M059J (cell line): Measurements from ENCODE around the gene INSYN1. TPM values are rescaled to one million over a fixed set of nuclear protein-coding genes. Genes with fewer than 3 reads are reported as not detected.

Source experiments
- DNase-seq: peaks from one replicate; pipeline ENCODE4 v3.0.0-alpha.2; 2012; ENCODE audit warnings: low read depth
- total RNA-seq: library from RNA; depleted of rRNA; stranded (reverse); fragments of >200 nt; shearing (Covaris generic); gene quantifications from 2 replicates; pipeline ENCODE4 v1.2.3, GENCODE V29; 2014

Gene INSYN1
- total RNA-seq, 1 experiment from 2014 or later: 0.39 TPM

DNA sequence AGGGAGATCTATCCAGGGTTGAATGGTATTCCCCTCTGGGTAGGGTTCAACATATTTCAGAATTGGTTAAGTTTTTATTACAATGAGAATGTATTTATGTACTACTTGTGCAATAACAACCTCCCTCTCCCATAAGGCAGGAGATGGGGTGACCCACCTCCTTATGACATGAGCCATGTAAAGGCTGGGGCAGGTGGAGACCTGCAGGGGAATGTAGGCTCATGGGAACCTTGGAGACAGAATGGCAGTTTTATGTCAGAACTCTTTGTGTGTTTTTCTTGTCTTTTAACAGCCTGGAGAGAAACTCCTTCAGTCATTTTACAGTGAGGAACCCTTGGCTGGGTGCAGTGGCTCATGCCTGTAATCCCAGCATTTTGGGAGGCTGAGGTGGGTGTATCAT lies 24.6 kb upstream of the INSYN1 start:
- DNase-seq: no peak

DNA sequence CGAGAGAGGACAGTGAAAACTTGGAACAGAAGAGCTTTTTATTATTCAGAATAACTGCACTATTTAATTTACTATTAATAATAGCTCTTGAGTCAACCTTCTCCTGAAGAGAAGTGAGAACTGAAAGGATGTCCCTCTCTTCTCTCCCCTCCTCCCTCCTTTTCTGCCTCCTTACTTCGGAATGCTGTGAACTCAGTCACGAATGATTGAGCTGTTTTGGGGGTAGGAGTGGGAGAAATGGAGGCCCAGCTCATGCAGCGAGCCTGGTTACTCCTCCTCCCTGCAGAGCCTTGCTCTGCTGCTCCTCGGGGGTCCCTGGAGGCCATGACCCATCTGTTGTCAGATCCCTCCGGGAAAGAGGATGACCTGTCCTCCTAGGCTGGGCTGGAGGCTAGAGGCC lies 20.3 kb upstream of the INSYN1 start:
- no peak for DNase-seq

DNA sequence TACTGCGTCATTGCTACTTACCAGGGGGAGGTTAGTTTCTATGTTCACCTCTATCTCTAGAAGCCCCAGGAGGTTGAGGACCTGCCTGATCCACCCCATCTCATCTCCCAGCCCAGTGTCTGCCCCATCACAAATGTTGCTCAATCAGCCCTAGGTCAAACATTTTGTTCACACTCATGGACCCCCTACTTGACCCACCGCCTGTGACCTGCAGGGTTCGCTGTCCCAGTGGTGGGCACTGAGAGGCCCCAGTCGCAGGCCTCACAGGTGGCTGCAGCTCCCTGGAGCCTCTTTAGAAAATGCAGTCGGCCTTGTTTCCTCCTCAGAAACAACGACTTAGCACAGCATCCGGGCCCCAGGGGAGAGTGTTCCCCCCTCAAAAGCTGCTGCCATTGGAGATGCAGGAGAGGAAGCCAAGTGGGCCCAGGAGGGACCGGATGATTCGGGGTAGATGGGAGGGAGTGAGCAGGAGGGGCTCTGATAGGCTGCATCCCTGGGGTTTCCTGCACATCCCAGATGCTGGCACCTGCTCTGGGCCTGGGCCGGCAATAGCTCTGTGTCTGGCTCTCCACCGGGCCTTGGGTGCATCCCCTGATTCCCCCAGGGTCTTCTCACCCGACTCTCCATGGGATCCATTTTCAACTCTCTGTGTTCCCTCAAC lies 18.4 kb upstream of the INSYN1 start:
- no peak for DNase-seq

DNA sequence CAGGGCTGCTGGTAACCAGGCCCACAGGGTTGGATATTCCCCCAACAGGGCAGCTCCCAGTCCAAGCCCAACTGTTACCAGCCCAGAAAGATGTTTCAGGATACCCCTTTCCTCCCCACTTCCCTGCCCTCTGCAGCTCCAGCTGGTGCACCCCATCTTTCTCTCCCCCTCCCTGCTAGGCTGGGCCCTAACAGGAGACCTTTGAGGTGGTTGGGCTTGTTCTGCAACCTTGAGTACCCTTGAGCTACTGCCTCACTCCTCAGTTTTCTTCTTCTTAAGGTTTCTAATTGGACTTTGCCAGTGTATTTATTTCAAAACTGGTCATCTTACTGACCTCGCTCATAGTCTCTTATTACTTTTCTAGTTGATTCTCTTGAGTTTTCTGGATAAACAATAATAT lies 16.9 kb upstream of the INSYN1 start:
- DNase-seq: no peak

DNA sequence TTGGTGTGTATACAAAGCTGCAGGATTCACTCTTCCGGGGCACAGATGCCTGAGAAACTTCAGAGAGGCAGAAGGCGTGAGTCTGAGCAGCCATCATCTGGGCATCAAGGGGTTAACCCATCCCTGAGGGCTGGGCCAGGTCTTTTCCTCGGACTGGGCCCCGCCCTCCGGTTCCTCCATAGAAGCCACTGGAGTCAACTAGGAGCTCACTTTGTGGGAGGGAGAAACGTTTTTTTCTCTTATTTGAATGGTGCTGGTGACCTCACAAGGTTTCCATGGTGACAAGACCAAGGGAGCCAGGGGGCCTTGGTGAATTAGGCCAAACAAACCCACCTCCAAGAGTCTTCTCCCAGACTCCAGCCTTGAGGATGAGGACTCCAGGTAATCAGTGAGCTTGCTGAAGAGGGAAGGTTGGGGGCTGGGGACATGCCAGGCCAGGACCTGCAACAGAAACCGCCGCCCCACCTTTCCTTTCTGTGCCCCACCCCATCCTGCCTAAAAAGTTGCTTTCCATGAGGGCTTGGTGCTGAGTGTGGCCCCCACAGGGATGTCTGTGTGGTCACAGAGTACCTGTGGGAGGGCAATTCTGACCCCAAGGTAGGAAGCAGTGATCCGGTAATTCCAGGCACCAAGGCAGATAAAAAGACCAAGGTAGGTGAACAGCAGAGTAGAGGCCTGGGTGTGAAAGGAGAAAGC lies 14.8 kb upstream of the INSYN1 start:
- DNase-seq: no peak

DNA sequence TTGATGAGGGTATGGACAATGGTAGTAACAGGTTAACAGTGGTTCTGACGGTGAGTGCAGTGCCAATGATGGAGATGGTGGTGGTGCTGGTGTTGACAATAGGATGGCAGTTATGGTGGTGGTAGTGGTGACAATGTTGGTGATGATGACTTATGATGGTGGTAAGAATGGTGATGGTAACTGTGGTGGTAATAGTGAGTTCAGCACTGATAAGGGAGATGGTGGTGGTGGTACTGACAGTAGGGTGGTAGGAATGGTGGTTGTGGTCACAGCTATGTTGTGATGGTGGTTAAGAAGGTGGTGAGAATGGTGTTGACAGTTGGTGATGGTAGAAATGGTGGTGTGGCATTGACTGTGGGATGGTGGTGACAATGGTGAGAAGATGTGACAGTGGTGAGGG lies 13.4 kb upstream of the INSYN1 start:
- no peak for DNase-seq

DNA sequence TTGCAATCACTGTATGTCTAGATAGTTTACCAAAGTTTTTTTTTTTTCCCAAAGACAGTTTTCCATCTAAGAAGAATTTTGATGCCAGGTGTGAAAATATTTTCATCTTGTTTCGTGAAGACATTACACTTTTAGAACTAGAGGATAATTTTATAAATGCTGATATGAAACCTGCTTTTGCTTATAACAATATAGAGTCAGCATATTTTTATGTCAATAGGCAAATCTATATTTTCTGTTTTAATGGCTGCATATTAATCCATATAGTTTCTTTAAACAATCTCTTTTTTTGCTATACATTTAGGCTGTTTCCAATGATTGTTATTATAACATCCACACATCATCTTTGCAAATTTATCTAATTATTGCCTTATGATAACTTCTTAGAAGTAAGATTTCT lies 12.6 kb upstream of the INSYN1 start:
- no peak for DNase-seq

DNA sequence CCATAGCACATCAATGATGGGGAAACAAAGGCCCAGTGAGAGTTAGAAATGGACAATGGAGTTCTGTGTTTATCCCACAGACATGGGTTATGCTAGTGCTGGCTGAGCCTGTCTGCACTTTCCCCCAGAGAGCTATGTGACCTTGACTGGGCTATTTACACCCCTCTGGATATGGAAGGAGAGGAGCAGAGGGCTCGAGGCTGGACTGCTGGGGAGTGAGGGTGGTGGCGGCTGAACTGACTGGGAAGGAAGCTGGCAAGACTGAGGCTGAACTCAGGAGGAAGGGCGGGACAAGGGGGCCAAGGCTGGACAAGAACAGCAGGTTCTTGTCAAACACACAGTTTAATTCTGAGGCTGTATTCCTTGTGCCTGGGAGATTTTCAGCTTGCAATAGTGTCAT lies 10.8 kb upstream of the INSYN1 start:
- DNase-seq: no peak

DNA sequence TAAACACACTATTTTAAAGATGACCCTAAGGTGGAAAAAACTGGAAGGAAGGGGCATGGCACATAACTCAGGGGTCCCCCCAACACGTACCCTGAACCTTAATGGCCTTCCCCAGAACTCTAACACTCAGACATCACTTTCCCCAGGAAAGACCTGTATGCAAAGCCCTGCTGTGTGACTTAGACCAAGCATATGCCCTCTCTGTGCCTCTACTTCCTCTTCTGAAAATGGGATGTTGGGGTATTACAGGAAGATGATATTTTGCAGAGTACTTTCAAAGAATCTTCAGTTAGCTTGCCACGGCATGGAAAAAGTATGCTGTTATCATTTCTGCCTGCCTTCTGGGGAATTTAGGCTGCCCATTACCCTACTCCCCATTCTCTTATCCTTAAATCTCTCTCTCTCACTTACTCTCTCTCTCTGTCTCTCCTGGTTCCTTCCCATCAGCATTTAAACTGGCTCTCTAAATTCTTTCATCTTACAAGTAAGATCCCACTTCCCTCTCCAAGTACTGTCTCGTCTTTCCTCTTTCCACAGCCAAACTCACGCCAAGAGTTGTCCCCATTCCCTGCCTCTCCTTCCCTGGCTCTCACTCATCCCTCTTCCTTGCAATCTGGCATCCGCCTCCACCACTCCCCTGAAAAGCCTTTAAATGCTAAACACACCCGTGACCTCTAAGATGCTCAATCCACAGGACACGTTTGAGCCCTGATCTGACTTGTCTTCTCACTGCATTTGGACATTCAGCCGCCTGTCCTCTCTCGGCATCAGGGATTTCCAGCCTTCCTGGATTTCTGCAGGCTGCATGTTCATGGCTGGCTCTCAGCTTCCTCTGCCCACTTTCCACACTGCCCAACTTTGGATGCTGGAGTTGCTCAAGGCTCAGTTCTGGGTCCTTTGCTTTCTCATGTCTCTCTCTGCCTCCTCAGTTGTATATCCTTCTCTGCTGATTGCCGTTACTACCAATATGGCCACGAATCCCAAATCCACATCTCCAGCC lies 7.5 kb upstream of the INSYN1 start:
- no peak for DNase-seq

DNA sequence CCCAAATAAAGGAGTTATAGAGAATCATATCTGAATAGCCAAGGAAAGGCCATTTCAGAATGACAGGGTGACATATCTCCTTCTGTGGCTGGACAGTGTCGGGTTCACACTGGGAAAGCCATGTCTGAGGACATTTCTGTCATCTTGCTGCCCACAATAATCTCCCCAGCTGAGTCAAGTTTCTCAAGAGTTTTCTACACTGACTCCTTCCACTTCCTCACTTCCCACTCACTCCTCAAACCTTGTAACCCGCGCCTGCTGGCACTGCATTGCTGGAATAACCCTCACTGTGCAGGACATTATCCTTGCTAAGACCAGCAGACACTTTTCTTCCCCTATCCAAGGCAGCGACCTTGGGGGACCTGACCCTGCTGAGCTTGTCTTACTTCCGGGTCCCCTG lies 5.3 kb upstream of the INSYN1 start:
- no peak for DNase-seq

DNA sequence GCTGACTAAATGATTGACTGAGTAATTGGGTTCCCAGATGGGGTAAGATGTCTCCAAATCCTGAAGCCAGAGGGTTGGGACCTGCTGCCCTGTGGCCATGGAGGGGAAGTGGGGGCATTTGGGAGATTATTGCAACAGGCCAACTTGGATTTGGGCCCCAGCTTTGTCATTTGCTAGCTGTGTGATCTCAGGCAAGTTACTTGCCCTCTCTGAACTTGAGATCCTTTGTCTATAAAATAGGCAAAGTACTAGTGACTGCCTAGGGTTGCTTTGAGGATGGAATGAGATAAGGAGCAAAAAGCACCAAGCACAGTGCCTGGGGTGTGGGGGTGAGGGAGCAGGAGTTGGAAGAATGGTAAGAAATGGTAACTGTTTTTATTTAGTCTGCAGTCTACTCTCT lies 4.4 kb upstream of the INSYN1 start:
- DNase-seq: no peak

DNA sequence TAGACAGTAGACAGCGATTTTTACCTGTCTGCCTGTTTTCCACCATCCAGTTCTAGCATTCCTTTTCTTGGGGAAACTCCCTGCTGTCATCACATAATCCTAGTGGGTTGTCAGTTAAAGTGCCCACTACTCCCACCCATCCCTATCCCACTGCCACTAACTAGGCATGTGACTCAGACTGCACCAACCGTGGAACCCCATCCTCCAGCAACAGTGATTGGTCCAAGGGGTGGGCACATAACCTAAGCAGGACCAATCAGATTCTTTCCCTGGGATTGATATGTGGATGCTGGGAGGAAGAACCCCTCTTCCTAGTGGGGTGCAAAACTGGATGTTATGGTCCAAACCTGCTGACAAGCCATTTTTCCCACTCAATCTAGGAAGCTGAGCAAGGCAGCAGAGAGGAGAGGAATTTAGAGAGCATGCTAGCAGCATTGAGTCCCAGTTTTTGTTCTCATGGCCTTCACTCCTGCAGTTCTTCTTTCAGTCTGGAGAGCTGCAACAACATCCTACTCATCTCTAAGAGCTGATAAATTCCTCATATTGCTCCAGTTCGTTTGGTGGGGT lies 3.9 kb upstream of the INSYN1 start:
- DNase-seq: no peak

DNA sequence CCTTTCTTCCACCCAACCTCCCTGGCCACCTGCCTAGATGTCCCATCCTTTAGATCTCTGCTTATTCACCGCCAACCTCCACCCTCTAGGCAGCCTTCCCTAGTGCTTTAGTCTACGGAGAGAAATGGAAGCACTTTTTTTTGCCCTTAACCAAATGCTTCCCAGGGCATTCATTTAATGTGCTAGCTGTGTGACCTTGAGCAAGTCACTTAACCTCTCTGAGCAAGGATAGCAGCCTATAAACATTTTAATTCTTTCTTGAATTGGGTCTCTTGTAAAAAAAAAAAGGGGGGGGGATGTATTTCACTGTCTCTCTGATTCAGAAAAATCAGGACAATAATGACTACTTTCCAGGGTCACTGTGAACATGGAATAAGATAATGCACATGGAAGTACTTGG lies 3.2 kb upstream of the INSYN1 start:
- no peak for DNase-seq

DNA sequence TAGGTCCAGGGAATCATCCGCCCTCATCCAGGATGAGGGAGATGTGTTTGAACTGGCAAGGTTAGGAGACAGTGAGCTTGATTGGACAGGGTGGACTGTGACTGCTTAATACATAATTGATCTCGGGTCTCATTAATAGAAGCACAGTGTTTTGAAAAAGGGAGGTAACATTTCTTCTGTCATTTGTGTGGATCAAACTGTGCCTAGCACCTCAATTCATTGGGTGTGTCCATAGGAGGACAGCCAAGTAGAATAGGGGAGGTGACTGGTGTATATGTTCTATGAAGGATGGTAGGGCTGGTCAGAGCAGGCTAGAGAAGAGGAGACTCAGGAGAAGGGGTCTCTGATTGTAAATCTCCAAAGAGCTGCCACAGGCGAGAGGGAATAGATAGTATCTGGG lies 2.8 kb upstream of the INSYN1 start:
- no peak for DNase-seq

DNA sequence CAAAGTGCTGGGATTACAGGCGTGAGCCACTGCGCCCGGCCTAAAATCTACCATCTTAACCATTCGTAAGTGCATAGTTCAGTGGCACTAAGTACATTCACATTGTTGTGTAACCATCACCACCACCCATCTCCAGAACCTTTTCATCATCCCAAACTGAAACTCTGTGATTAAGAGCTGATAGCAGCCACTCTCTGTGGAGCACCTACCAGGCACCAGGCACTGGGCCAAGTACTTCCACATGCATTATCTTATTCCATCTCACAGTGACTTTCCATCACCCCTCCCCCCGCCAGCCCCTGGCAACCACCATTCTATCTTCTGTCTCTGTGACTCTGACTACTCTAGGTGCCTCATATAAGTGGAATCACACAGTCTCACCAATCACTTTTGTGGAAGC lies 2.3 kb upstream of the INSYN1 start:
- DNase-seq: peak; percentile 11

DNA sequence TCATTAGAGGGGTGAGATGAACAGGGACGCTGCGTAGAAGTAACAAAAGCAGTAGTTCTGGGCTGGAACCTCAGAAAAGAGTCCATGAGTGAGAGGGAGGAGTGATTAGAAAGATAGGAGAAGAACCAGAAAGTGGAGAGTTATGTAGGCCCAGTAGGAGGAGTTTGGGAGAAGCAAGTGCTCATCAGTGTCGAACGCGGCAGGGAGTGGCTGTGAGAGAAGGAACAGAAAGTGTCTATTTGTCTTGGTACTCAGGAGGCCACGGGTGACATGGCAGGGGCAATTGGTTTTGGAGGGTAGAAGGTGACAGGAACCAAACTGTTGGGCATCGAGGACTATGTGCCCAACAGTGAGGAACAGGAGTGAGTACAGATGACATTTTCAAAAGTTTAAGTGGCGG lies 1.3 kb upstream of the INSYN1 start:
- no peak for DNase-seq

DNA sequence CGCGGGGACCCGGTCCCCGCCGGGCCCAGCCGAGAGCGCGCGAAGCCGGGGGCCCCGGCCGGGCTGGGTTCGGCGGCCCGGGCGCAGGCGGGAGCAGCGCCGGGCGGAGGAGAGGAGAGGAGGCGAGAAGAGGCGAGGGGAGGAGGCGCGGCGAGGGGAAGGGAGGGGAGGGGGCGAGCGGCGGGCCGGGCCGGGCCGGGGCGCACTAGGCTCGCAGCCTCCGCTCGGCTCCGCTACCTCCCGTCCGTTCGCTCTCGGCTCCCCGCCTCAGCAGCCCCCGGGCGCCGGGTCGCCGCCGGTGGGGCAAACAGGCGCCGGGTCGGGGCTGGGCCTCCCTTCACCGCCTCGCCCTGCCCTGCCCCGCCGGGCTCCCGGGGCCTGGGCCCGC lies 351 bp downstream of the INSYN1 start:
- no peak for DNase-seq

DNA sequence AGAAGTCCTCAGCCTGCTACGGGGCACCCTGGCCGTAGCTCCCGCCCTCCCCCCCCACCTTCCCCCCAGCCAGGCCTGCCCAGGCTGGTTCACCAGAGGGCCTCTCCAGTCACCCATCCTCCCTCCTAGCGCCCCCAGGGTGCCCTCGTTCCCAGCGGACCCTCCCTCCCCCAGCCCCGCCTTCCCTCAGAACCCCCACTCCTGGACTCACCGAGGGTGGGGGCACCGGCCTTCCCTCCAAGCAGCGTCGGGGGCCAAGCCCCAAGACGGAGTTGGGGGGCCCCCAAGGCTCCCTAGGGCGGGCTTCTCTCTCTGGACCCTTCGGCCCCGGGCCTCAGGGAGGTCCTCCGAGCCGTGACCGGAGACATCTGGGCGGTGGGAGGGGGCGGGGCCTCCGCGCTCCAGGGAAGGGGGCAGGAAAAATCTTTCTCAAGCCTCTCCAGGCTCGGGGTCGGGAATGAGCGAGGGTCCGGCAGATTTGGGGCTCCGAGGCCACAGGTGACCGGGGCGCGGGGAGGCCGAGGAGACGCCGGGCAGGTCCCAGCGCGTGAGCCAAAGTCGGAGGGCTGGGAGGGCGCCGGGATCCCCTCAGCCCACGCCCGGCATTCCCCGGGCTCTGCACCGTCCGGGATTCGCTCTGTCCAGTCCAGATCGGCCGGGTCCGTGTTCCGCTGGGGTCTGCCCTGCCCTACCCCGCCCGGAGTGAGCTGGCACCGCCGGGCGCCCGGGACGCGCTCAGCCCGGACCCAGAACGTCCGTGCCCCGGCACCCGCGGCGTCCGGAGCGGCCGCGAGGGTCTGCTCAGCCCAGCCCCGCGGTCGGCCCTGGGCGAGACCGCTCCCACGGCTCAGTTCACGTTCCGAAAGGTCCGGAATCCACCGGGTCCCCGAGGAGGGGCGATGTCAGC lies 999 bp downstream of the INSYN1 start:
- DNase-seq: no peak

DNA sequence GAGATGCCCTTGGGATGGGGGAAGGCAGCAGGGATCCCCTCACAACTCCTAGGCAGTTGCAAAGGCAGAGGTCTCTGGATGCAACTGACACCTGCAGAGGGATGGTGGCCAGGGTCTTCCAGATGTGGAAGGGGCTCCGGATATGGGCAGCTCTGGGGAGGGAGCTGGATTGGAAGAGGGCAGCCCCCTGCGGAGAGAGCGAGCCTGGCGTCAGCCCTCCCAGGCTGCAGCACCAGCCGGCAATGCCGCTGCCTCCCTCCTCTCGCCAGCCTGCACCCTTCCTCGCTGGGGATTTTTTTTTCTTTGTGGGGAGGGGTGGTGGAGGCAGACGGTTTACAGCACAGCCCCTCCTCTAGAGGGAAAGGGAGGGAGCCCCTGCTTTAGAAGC lies 1.6 kb downstream of the INSYN1 start:
- no peak for DNase-seq

DNA sequence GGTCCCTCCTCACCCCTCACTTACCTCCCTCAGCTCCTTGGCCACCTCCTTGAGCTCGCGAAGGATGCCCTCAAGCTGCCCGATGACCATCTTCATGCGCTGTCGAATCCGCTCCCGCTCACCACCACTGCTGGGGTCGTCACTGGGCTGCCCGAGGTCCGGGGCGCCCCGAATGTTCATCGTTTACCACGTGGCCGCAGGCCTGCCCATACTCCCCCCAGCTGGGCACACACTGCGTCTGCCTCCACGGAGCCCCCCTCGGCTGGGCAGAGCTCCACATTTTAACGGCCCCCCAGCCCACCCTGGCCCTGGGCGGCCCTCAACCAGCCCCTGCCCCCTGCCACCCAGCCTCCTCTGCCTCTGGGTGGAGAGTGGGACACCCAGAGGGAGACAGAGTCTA lies 2.2 kb downstream of the INSYN1 start:
- DNase-seq: no peak

DNA sequence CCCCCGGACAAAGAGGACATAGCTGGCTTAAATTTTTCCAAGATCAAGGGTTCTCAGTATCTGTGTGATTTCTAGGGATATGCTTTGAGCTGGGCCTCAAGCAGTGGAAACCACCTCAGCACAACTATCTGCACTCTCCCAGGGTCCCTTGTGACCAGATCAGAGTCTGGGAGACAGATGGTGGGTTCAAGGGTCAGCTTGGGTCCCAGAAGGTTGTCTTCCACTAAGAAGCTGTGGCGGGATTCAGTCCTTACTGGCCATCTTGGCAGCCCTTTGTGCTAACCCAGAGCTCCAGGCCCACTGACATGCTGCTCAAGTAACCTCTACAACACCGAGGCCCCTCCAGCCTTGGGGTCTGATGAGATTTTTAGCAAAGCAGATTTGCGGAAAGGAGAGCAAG lies 2.7 kb downstream of the INSYN1 start:
- DNase-seq: no peak
